ENCODE measurements around the gene GNAI1.

GRCh38 chr7:80105701-80106408, 28.8 kb upstream of the GNAI1 start:
- TF ChIP-seq, protein P1, sequence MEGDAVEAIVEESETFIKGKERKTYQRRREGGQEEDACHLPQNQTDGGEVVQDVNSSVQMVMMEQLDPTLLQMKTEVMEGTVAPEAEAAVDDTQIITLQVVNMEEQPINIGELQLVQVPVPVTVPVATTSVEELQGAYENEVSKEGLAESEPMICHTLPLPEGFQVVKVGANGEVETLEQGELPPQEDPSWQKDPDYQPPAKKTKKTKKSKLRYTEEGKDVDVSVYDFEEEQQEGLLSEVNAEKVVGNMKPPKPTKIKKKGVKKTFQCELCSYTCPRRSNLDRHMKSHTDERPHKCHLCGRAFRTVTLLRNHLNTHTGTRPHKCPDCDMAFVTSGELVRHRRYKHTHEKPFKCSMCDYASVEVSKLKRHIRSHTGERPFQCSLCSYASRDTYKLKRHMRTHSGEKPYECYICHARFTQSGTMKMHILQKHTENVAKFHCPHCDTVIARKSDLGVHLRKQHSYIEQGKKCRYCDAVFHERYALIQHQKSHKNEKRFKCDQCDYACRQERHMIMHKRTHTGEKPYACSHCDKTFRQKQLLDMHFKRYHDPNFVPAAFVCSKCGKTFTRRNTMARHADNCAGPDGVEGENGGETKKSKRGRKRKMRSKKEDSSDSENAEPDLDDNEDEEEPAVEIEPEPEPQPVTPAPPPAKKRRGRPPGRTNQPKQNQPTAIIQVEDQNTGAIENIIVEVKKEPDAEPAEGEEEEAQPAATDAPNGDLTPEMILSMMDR (IDR thresholded peaks at IDR 0.05) = no peak
- TF ChIP-seq POLR2A (IDR thresholded peaks at IDR 0.05) = no peak

Data from prostate gland (tissue), 2 donors.